MM.1S (cell line): ENCODE measurements around the gene VDAC1.

ENCODE experiments used
- DNase-seq: peaks from one replicate; pipeline ENCODE4 v3.0.0-alpha.2; 2015
- H2AFZ ChIP-seq: fragments of 300-600 bp; sonication (generic); 2 replicates; pipeline ENCODE4 v1.6.0; 2016; ENCODE audit warnings: antibody characterized with exemption, low read length
- H3F3A ChIP-seq: fragments of 300-600 bp; sonication (generic); 2 replicates; pipeline ENCODE4 v1.6.1; 2016; ENCODE audit warnings: mild to moderate bottlenecking, antibody characterized with exemption, low read length, moderate library complexity, mixed read lengths; ENCODE audit not compliant: insufficient read depth
- H3K27ac ChIP-seq: fragments of 300-600 bp; sonication (generic); 2 replicates; pipeline ENCODE4 v1.5.1; 2016; ENCODE audit warnings: mild to moderate bottlenecking, low read length
- H3K27me3 ChIP-seq: fragments of 300-600 bp; sonication (generic); replicated peaks from 2 replicates; pipeline ENCODE4 v1.6.0; 2016; ENCODE audit warnings: low read length; ENCODE audit not compliant: insufficient read depth
- H3K36me3 ChIP-seq: fragments of 300-600 bp; sonication (generic); replicated peaks from 2 replicates; pipeline ENCODE4 v1.6.1; 2016; ENCODE audit warnings: mild to moderate bottlenecking, low read length, mixed read lengths; ENCODE audit not compliant: insufficient read depth
- H3K4me1 ChIP-seq: fragments of 300-600 bp; sonication (generic); 2 replicates; pipeline ENCODE4 v1.6.1; 2016; ENCODE audit warnings: low read length, mixed read lengths
- H3K4me2 ChIP-seq: fragments of 300-600 bp; sonication (generic); 2 replicates; pipeline ENCODE4 v1.6.0; 2016; ENCODE audit warnings: low read depth, low read length
- H3K4me3 ChIP-seq: fragments of 300-600 bp; sonication (generic); 2 replicates; pipeline ENCODE4 v1.5.1; 2016; ENCODE audit warnings: low read length, mixed read lengths
- H3K79me2 ChIP-seq: fragments of 300-600 bp; sonication (generic); 2 replicates; pipeline ENCODE4 v1.6.1; 2016; ENCODE audit warnings: mixed run types, low read length, mixed read lengths
- H3K9ac ChIP-seq: fragments of 300-600 bp; sonication (generic); 2 replicates; pipeline ENCODE4 v1.6.1; 2016; ENCODE audit warnings: low read length, mixed read lengths
- H3K9me2 ChIP-seq: fragments of 300-600 bp; sonication (generic); replicated peaks from 2 replicates; pipeline ENCODE4 v1.6.1; 2016; ENCODE audit warnings: mild to moderate bottlenecking, low read length, mixed read lengths; ENCODE audit not compliant: insufficient read depth
- H3K9me3 ChIP-seq: fragments of 300-600 bp; sonication (generic); replicated peaks from 2 replicates; pipeline ENCODE4 v1.6.1; 2016; ENCODE audit warnings: mild to moderate bottlenecking, low read length, mixed read lengths; ENCODE audit not compliant: insufficient read depth
- H4K20me1 ChIP-seq: fragments of 300-600 bp; sonication (generic); 2 replicates; pipeline ENCODE4 v1.6.1; 2016; ENCODE audit warnings: mild to moderate bottlenecking, low read length, moderate library complexity, mixed read lengths; ENCODE audit not compliant: insufficient read depth
- CTCF ChIP-seq: fragments of 300-600 bp; sonication (generic); IDR thresholded peaks from 2 replicates; pipeline ENCODE4 v1.5.1; 2016; ENCODE audit warnings: antibody characterized with exemption, low read length, mixed read lengths
- EZH2 ChIP-seq: fragments of 300-600 bp; sonication (generic); optimal IDR thresholded peaks from 2 replicates; pipeline ENCODE3; 2017; ENCODE audit warnings: low read depth, mild to moderate bottlenecking, antibody characterized with exemption, low read length, mixed read lengths
- EZH2phosphoT487 ChIP-seq: fragments of 300-600 bp; sonication (generic); IDR thresholded peaks from 2 replicates; pipeline ENCODE4 v1.6.1; 2018; ENCODE audit warnings: antibody characterized with exemption, low read length

Gene VDAC1

GRCh38 chr5:133967698-133968203 lies 37.0 kb downstream of the VDAC1 start:
- no peak for TF ChIP-seq EZH2
- no peak for TF ChIP-seq CTCF
- no peak for TF ChIP-seq EZH2phosphoT487
- Histone ChIP-seq H3K4me3 (peak overlapping the region; percentile 94), H4K20me1 (no peaks in the 10 kb centered on the region), H3K9ac (peak overlapping the region; percentile 79), H3K27ac (peak overlapping the region; percentile 4; the same call in 1 of the 2 replicates), H2AFZ (peak overlapping the region; percentile 87), H3K9me2 (no peaks in the 10 kb centered on the region), H3K27me3 (no peaks in the 10 kb centered on the region), H3K4me2 (peak overlapping the region; percentile 66), H3K4me1 (0 out of 2 replicates have a peak, but pooled peaks cover 5% of the 10 kb centered on the region), H3K36me3 (no peaks in the 10 kb centered on the region), H3K9me3 (no peaks in the 10 kb centered on the region), H3K79me2 (peaks cover 52% of the 10 kb centered on the region), H3F3A (peaks cover 20% of the 10 kb centered on the region)
- no peak for DNase-seq

GRCh38 chr5:133967124-133967523 lies 37.7 kb downstream of the VDAC1 start:
- peak overlapping the region; percentile 94; the same call in 1 of the 2 replicates for H3K4me3 ChIP-seq
- no peaks in the 10 kb centered on the region for H3K9me3 ChIP-seq
- TF ChIP-seq CTCF, result no peak
- TF ChIP-seq EZH2, result no peak
- no peak for TF ChIP-seq EZH2phosphoT487
- peaks cover 20% of the 10 kb centered on the region for H3F3A ChIP-seq
- peak overlapping the region; percentile 66 for H3K4me2 ChIP-seq
- no peak for DNase-seq
- no peak overlapping the region for H3K9ac ChIP-seq
- 0 out of 2 replicates have a peak, but pooled peaks cover 5% of the 10 kb centered on the region for H3K4me1 ChIP-seq
- H3K36me3 ChIP-seq, result no peaks in the 10 kb centered on the region
- H3K9me2 ChIP-seq, result no peaks in the 10 kb centered on the region
- no peak overlapping the region for H2AFZ ChIP-seq
- no peaks in the 10 kb centered on the region for H3K27me3 ChIP-seq
- no peaks in the 10 kb centered on the region for H4K20me1 ChIP-seq
- peaks cover 54% of the 10 kb centered on the region for H3K79me2 ChIP-seq
- no peak overlapping the region for H3K27ac ChIP-seq

- Histone ChIP-seq H3K36me3 (no peaks in the 10 kb centered on the region), H3K27me3 (no peaks in the 10 kb centered on the region), H3F3A (peaks cover 14% of the 10 kb centered on the region), H4K20me1 (no peaks in the 10 kb centered on the region), H3K4me2 (no peak overlapping the region), H3K9ac (no peak overlapping the region), H3K4me3 (no peak overlapping the region), H3K9me3 (no peaks in the 10 kb centered on the region), H2AFZ (no peak overlapping the region), H3K9me2 (no peaks in the 10 kb centered on the region), H3K27ac (no peak overlapping the region), H3K79me2 (peaks cover 55% of the 10 kb centered on the region), H3K4me1 (0 out of 2 replicates have a peak, but pooled peaks cover 5% of the 10 kb centered on the region)
- DNase-seq, result no peak
- no peak for TF ChIP-seq EZH2
- no peak for TF ChIP-seq CTCF
- no peak for TF ChIP-seq EZH2phosphoT487
Measured at GRCh38 chr5:133966090-133966489, 38.7 kb downstream of the VDAC1 start.
